Common myeloid progenitor, CD34-positive (primary cell): ENCODE results near the gene STUM.
A peak's percentile ranks its signal among the peaks of the same experiment; 100 is the strongest.

ENCODE experiments used
- CTCF ChIA-PET: fragments of 350-600 bp; sonication (Branson Sonifier 250); formaldehyde crosslinking; loops from one replicate; lab custom pipeline; 2021; ENCODE audit warnings: antibody characterized with exemption; lab: Charles Lee
- POLR2A ChIA-PET: fragments of 350-600 bp; sonication (Branson Sonifier 250); formaldehyde crosslinking; loops from one replicate; lab custom pipeline; 2021; ENCODE audit warnings: antibody characterized with exemption; lab: Charles Lee
- DNase-seq, 3 donors: peaks; one replicate each; pipeline versions ENCODE4 v3.0.0 to v3.0.0-alpha.2; 2013
- H3K27ac ChIP-seq, 2 experiments: 1 replicate in 1 of 2; 2 replicates in 1 of 2; pipeline ENCODE4 v1.7.0; 2013; ENCODE audit warnings: inconsistent platforms in 2 of 2, low read length in 2 of 2, mild to moderate bottlenecking in 2 of 2, low read depth in 1 of 2, moderate library complexity in 1 of 2; ENCODE audit not compliant: severe bottlenecking in 2 of 2, insufficient read depth in 1 of 2, poor library complexity in 1 of 2
- H3K27me3 ChIP-seq, 5 experiments: replicated peaks in 2 of 5; 1 replicate in 3 of 5; 2 replicates in 2 of 5; pipeline versions ENCODE4 v1.6.1 to v1.7.0; 2013; ENCODE audit warnings: low read length in 4 of 5, mild to moderate bottlenecking in 2 of 5, moderate library complexity in 2 of 5, inconsistent platforms in 1 of 5; ENCODE audit not compliant: insufficient read depth in 5 of 5, control insufficient read depth in 4 of 5
- H3K36me3 ChIP-seq, 4 experiments: 1 replicate in 2 of 4; 2 replicates in 2 of 4; pipeline versions ENCODE4 v1.6.1 to v1.7.0; 2013; ENCODE audit warnings: low read length in 3 of 4, control low read depth in 1 of 4, mild to moderate bottlenecking in 1 of 4; ENCODE audit not compliant: control insufficient read depth in 4 of 4, insufficient read depth in 4 of 4
- H3K4me1 ChIP-seq, 4 experiments: 1 replicate in 3 of 4; 2 replicates in 1 of 4; pipeline versions ENCODE4 v1.6.1 to v1.7.1; 2013; ENCODE audit warnings: low read length in 3 of 4, mild to moderate bottlenecking in 3 of 4, control low read depth in 1 of 4, inconsistent platforms in 1 of 4, moderate library complexity in 1 of 4; ENCODE audit not compliant: control insufficient read depth in 4 of 4, insufficient read depth in 4 of 4; ENCODE audit errors: control extremely low read depth in 1 of 4
- H3K4me3 ChIP-seq, 7 experiments: 1 replicate in 4 of 7; 2 replicates in 3 of 7; pipeline versions ENCODE4 v1.5.1 to v1.7.0; 2013; ENCODE audit warnings: mild to moderate bottlenecking in 7 of 7, low read length in 6 of 7, moderate library complexity in 6 of 7, inconsistent platforms in 2 of 7, low read depth in 2 of 7, control low read depth in 1 of 7; ENCODE audit not compliant: insufficient read depth in 4 of 7, control insufficient read depth in 1 of 7; ENCODE audit errors: extremely low read depth in 1 of 7
- H3K9me3 ChIP-seq, 5 experiments: 1 replicate in 4 of 5; 2 replicates in 1 of 5; pipeline versions ENCODE4 v1.6.1 to v1.7.1; 2013; ENCODE audit warnings: low read length in 4 of 5, mild to moderate bottlenecking in 2 of 5, inconsistent platforms in 1 of 5, low read depth in 1 of 5, moderate library complexity in 1 of 5; ENCODE audit not compliant: control insufficient read depth in 4 of 5, insufficient read depth in 2 of 5; ENCODE audit errors: control extremely low read depth in 1 of 5
- WGBS: methylation state at CpG from one replicate; pipeline ENCODE4 v1.1.5; 2013; ENCODE audit not compliant: insufficient coverage; 5-methylcytosine and 5-hydroxymethylcytosine counted together

The STUM gene

GRCh38 chr1:226649244-226649643, 100.7 kb downstream of the STUM start:
- 99% methylated on average over 6 of the region's 8 CpGs for WGBS
- Histone ChIP-seq H3K27me3 (no peaks in the 10 kb centered on the region), H3K27ac (no peak overlapping the region), H3K4me3 (no peak overlapping the region), H3K9me3 (no peaks in the 10 kb centered on the region), H3K4me1 (peaks cover 0 to 55% (median 49%) of the 10 kb centered on the region in 4 experiments), H3K36me3 (peaks cover 11 to 33% (median 24%) of the 10 kb centered on the region in 4 experiments)
- CTCF ChIA-PET, result interaction anchor here (0.9 to 4.7 kb wide), 9 partner anchors 7 to 55 kb away, joined by 3 to 25 read pairs (median 6); no protein-coding TSS in a partner anchor
- POLR2A ChIA-PET, result no interaction called here
- no peak for DNase-seq

- 83% methylated on average over 5 of the region's 7 CpGs for WGBS
- POLR2A ChIA-PET, result no interaction called here
- H3K36me3 ChIP-seq, result peaks cover 11 to 33% (median 24%) of the 10 kb centered on the region in 4 experiments
- H3K27ac ChIP-seq, result no peak overlapping the region
- H3K4me3 ChIP-seq, result no peak overlapping the region
- no peaks in the 10 kb centered on the region for H3K9me3 ChIP-seq
- peak; percentile 46 to 75 (median 74) for DNase-seq
- peaks cover 0 to 55% (median 49%) of the 10 kb centered on the region in 4 experiments for H3K4me1 ChIP-seq
- no peaks in the 10 kb centered on the region for H3K27me3 ChIP-seq
- CTCF ChIA-PET, result interaction anchor here (0.9 to 4.7 kb wide), 9 partner anchors 8 to 177 kb away, joined by 3 to 21 read pairs (median 5); no protein-coding TSS in a partner anchor
Measured at GRCh38 chr1:226649780-226650179, 101.2 kb downstream of the STUM start.

GRCh38 chr1:226650236-226650841, 101.8 kb downstream of the STUM start:
- ChIA-PET POLR2A (no interaction called here), CTCF (interaction anchor here (0.9 to 4.7 kb wide), 10 partner anchors 8 to 177 kb away, joined by 3 to 21 read pairs (median 5); no protein-coding TSS in a partner anchor)
- Histone ChIP-seq H3K9me3 (no peaks in the 10 kb centered on the region), H3K4me1 (peaks cover 0 to 55% (median 49%) of the 10 kb centered on the region in 4 experiments), H3K36me3 (peaks cover 11 to 33% (median 24%) of the 10 kb centered on the region in 4 experiments), H3K27ac (no peak overlapping the region), H3K4me3 (no peak overlapping the region), H3K27me3 (no peaks in the 10 kb centered on the region)
- peak in 1 of 3 donors; percentile 47 for DNase-seq
- WGBS, result 68% methylated on average over 6 of the region's 11 CpGs

DNA sequence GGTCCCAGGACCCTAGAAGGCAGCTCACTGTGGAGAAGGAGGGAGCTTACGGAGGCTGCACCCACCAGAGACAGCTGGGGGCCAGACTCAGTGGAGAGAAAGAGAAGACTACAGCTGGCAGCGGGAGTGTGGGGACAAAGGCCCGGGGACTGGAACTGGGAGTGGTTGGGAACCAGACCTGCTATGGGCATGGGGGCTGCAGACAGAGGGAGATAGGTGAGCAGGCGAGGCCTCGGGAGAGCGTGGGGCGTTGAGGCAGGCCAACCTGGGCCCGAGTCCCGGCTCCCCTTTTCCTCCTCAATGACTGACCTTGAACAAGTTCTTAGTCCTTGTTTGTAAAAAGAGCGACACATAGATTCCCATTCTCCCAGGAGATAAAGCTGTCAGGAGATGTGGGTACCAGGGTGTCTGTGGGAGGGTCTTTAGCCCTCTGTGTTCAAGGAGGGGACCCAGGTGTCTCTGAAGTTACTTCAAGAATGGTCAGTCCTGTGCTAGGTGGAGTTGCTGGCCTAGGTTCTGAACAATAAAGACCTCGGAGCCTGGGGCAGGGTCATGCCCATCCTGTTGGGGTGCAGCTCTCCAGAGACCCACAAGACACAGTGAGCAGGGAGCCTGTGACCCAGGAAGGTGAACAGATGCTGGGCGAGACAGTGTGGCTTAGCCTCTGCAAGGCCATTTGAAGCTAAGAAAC, 102.6 kb downstream of the STUM start:
- H3K4me1 ChIP-seq, result peaks cover 2 to 55% (median 50%) of the 10 kb centered on the region in 4 experiments
- H3K9me3 ChIP-seq, result no peaks in the 10 kb centered on the region
- DNase-seq, result no peak
- H3K27me3 ChIP-seq, result no peaks in the 10 kb centered on the region
- ChIA-PET POLR2A (no interaction called here), CTCF (interaction anchor here (0.9 to 4.7 kb wide), 9 partner anchors 9 to 176 kb away, joined by 3 to 21 read pairs (median 7); no protein-coding TSS in a partner anchor)
- H3K36me3 ChIP-seq, result peaks cover 11 to 29% (median 22%) of the 10 kb centered on the region in 4 experiments
- 98% methylated on average over 9 of the region's 12 CpGs for WGBS
- H3K4me3 ChIP-seq, result no peak overlapping the region
- no peak overlapping the region for H3K27ac ChIP-seq

GRCh38 chr1:226651732-226652105, 103.2 kb downstream of the STUM start:
- no peak for DNase-seq
- no peaks in the 10 kb centered on the region for H3K27me3 ChIP-seq
- no peak overlapping the region for H3K27ac ChIP-seq
- peaks cover 2 to 55% (median 53%) of the 10 kb centered on the region in 4 experiments for H3K4me1 ChIP-seq
- no peaks in the 10 kb centered on the region for H3K9me3 ChIP-seq
- WGBS, result 95% methylated on average over 4 of the region's 4 CpGs
- no peak overlapping the region for H3K4me3 ChIP-seq
- peaks cover 8 to 24% (median 19%) of the 10 kb centered on the region in 4 experiments for H3K36me3 ChIP-seq
- ChIA-PET POLR2A (no interaction called here), CTCF (interaction anchor here (0.9 to 4.7 kb wide), 8 partner anchors 10 to 51 kb away, joined by 3 to 21 read pairs (median 6); no protein-coding TSS in a partner anchor)

- Histone ChIP-seq H3K27ac (no peak overlapping the region), H3K36me3 (peaks cover 6 to 15% (median 11%) of the 10 kb centered on the region in 4 experiments), H3K27me3 (no peaks in the 10 kb centered on the region), H3K4me1 (peaks cover 5 to 62% (median 60%) of the 10 kb centered on the region in 4 experiments), H3K9me3 (no peaks in the 10 kb centered on the region), H3K4me3 (no peak overlapping the region)
- WGBS, result 91% methylated on average over 5 of the region's 6 CpGs
- CTCF ChIA-PET, result interaction anchor here (0.7 to 4.7 kb wide), 9 partner anchors 11 to 176 kb away, joined by 3 to 21 read pairs (median 4); no protein-coding TSS in a partner anchor
- DNase-seq, result no peak
- POLR2A ChIA-PET, result no interaction called here
Measured at GRCh38 chr1:226652613-226653012, 104.0 kb downstream of the STUM start.
